Measurements from ENCODE around the gene KISS1.
"Not testable (repeated sequence)": the region's sequence is repeated elsewhere in the genome, so short reads cannot be mapped to it uniquely, and the experiment has no call there.

KISS1 gene, protein sequence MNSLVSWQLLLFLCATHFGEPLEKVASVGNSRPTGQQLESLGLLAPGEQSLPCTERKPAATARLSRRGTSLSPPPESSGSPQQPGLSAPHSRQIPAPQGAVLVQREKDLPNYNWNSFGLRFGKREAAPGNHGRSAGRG

DNA sequence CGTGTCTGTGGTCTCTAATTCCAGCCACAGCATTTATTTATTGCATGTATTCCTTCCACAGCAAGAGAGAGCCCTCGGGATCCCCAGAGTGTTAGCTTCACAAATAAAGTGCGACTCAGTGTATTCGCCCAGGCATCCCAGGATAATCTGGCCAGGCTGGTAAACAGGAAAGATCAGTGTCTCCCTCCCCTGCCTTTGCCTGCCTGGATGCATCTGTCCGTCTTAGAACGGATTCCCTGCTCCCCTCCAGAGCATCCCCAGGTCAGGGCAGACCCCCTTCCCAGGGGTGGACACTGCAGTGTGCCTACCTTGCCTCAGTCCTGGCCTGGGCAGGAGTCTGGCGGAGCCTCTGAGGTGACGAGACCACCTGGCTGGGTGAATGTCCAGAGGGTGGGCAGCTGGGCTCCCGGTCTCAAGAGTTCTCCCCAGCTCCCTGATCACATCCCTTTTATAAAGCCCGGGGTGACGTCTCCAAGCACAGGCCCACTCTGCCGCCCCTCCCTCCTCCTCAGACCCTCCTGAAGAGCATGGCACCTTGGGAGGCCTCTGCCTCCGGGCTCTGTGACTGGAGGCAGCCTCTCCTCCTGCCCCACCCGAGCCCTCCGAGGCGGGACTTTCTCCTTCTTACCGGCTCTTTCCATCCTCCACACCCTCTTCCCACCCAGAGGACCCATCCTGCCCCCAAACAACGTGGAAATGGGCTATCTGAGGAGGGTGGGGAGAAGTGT, at the start of gene KISS1:
Gene KISS1, minus strand, starts transcription at position 424 of the 728 bp plus-strand sequence. CDS start 3,615 bp downstream, outside the sequence.
- no peak for DNase-seq (ENCODE audit: low read depth)
- TF ChIP-seq, protein P1, sequence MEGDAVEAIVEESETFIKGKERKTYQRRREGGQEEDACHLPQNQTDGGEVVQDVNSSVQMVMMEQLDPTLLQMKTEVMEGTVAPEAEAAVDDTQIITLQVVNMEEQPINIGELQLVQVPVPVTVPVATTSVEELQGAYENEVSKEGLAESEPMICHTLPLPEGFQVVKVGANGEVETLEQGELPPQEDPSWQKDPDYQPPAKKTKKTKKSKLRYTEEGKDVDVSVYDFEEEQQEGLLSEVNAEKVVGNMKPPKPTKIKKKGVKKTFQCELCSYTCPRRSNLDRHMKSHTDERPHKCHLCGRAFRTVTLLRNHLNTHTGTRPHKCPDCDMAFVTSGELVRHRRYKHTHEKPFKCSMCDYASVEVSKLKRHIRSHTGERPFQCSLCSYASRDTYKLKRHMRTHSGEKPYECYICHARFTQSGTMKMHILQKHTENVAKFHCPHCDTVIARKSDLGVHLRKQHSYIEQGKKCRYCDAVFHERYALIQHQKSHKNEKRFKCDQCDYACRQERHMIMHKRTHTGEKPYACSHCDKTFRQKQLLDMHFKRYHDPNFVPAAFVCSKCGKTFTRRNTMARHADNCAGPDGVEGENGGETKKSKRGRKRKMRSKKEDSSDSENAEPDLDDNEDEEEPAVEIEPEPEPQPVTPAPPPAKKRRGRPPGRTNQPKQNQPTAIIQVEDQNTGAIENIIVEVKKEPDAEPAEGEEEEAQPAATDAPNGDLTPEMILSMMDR (IDR thresholded peaks at IDR 0.05; ENCODE audit: insufficient read depth, low read depth, low read length, missing control alignments) = no peak
- H3K4me3 ChIP-seq (ENCODE audit: low read depth, low read length) = no peak within 1 kb of the TSS

DNA sequence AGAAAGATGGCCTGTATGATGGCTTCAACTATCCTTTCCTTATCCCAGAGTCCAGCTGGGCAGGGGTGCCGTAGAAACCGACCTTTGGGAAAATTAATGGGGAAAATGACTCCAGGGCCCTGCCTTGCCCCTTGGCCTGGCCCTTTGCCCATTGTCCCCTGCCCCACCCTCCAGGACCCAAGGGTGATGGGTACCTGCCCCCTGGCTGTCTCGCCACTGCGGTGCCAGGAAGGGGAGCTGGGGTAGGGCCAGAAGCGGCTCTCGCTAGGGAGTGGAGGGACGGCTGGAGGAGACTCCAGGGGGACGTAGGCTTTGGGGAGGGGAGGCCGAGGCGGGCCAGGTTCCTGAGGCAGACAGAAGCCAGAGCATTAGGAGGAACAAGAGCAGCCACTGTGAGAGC, 46.6 kb upstream of the KISS1 start:
- TF ChIP-seq, protein P1 (IDR thresholded peaks at IDR 0.05; ENCODE audit: insufficient read depth, low read depth, low read length, missing control alignments) = no peak
- H3K4me3 ChIP-seq (ENCODE audit: low read depth, low read length) = no peak overlapping the region
- DNase-seq (ENCODE audit: low read depth) = no peak

DNA sequence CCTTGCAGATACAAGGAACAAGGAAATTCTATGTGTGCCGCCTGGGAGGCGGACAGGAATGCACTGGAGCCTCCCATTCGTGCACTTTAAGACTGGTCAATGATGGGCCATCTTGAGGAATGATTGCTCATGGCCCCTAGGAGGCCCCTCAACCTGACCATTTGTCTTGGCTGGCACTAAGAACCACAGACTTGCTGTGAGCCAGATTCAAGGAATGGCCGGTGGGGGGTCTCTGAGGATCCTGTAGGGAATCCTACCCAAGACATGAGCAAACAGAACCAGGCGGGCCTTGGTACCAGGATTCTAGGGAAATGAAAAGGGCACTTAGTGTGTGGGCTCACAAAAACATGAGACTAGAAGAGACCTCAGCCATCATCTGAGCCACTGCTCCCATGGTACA, 45.6 kb upstream of the KISS1 start:
- H3K4me3 ChIP-seq (ENCODE audit: low read depth, low read length) = no peak overlapping the region
- no peak for DNase-seq (ENCODE audit: low read depth)
- TF ChIP-seq, protein P1 (IDR thresholded peaks at IDR 0.05; ENCODE audit: insufficient read depth, low read depth, low read length, missing control alignments) = no peak

DNA sequence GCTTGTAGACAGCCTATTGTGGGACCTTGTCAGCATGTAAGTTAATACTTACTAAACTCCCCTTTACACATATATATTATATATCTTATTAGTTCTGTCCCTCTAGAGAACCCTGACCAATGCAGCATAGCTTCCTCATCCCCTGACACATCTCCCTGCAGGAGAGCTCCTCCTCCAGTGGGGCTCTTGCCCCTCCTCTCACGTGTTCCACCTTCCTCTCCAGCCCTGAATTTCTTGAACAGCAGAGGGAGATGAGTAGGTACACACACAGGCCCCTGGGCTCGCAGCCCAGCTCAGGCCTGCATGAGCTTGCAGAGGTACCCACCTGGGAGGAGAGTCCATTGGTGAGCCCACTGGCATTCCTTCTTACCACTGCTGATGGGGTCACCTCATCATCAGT, 44.8 kb upstream of the KISS1 start:
- H3K4me3 ChIP-seq (ENCODE audit: low read depth, low read length) = no peak overlapping the region
- TF ChIP-seq, protein P1 (IDR thresholded peaks at IDR 0.05; ENCODE audit: insufficient read depth, low read depth, low read length, missing control alignments) = no peak
- no peak for DNase-seq (ENCODE audit: low read depth)

DNA sequence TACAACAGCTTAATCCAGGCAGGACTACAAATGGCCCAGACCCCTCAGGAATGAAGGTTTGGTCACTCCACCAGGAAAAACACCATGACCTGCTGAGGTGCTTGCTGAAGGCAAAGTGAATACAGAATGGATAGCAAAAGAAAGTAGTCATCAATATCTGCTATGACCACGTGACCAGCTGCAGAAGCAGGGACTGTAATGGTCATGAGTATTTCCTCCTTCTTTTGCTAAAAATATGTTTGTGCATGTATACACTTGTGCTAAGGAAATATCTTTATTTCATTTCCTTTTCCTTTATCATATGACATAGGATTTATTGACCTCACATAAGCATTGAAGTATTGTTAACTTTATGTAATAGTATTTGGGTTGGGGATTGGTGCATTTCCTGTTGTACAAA, 43.9 kb upstream of the KISS1 start:
- H3K4me3 ChIP-seq (ENCODE audit: low read depth, low read length) = no peak overlapping the region
- DNase-seq (ENCODE audit: low read depth) = no peak
- TF ChIP-seq, protein P1 (IDR thresholded peaks at IDR 0.05; ENCODE audit: insufficient read depth, low read depth, low read length, missing control alignments) = no peak

DNA sequence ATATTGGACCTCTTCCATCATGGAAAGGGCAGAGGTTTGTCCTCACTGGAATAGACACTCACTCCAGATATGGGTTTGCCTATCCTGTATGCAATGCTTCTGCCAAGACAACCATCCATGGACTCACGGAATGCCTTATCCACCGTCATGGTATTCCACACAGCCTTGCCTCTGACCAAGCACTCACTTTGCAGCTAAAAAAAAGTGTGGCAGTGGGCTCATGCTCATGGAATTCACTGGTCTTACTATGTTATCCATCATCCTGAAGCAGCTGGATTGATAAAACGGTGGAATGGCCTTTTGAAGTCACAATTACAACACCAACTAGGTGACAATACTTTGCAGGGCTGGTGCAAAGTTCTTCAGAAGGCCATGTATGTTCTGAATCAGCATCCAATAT, 43.1 kb upstream of the KISS1 start:
- not testable (repeated sequence) for H3K4me3 ChIP-seq (ENCODE audit: low read depth, low read length); DNase-seq (ENCODE audit: low read depth)

DNA sequence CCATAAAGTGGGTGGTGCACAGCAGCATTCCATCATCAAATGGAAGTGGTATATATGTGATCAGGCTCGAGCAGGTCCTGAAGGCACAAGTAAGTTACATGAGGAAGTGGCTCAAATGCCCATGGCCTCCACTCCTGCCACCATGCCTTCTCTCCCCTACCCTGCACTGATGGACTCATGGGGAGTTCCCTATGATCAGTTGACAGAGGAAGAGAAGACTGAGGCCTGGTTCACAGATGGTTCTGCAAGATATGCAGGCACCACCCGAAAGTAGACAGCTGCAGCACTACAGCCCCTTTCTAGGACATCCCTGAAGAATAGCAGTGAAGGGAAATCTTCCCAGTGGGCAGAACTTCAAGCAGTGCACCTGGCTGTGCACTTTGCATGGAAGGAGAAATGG, 42.2 kb upstream of the KISS1 start:
- not testable (repeated sequence) for DNase-seq (ENCODE audit: low read depth); H3K4me3 ChIP-seq (ENCODE audit: low read depth, low read length)

DNA sequence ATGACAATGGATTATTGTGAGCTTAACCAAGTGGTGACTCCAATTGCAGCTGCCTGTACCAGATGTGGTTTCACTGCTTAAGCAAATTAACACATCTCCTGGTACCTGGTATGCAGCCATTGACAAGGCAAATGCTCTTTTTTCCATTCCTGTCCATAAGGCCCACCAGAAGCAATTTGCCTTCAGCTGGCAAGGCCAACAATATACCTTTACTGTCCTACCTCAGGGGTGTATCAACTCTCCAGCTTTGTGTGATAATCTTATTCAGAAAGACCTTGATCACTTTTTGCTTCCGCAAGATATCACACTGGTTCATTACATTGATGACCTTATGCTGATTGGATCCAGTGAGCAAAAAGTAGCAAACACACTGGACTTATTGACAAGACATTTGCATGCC, 41.2 kb upstream of the KISS1 start:
- DNase-seq (ENCODE audit: low read depth); H3K4me3 ChIP-seq (ENCODE audit: low read depth, low read length): not testable (repeated sequence)

All from GM12865 (cell line).